OCI-LY7 (cell line): Measurements from ENCODE around the gene ZNF282. TPM values are rescaled to one million over a fixed set of nuclear protein-coding genes. Genes with fewer than 3 reads are reported as not detected.

Experiments used
- BruUV-seq: library from RNA; stranded (reverse); fragments of 400-500 nt; replicated peaks from 2 replicates; lab custom pipeline; 2021; lab: Mats Ljungman, UMichigan
- CTCF ChIA-PET: fragments of 300-600 bp; sonication (Branson Sonifier 250); formaldehyde crosslinking; loops from one replicate; lab custom pipeline; 2022; ENCODE audit warnings: antibody characterized with exemption; ENCODE audit not compliant: unreplicated experiment; lab: Charles Lee
- POLR2A ChIA-PET: fragments of 300-600 bp; sonication (Branson Sonifier 250); formaldehyde crosslinking; loops from one replicate; lab custom pipeline; 2022; ENCODE audit warnings: antibody characterized with exemption; lab: Charles Lee
- DNase-seq: peaks from one replicate; pipeline ENCODE4 v3.0.0-alpha.2; 2015; ENCODE audit warnings: low spot score
- H2AFZ ChIP-seq: fragments of 200-600 bp; sonication (generic), shearing (Covaris generic); 2 replicates; pipeline ENCODE4 v1.6.1; 2014; ENCODE audit warnings: mild to moderate bottlenecking, antibody characterized with exemption, low read length, moderate library complexity
- H3K27ac ChIP-seq: fragments of 200-600 bp; sonication (generic); 2 replicates; pipeline ENCODE4 v1.5.1; 2014; ENCODE audit warnings: mixed run types, low read depth, mild to moderate bottlenecking, moderate library complexity, low read length, inconsistent platforms; ENCODE audit not compliant: poor library complexity, severe bottlenecking
- H3K36me3 ChIP-seq: fragments of 200-600 bp; sonication (generic); 2 replicates; pipeline ENCODE4 v1.6.1; 2014; ENCODE audit warnings: mild to moderate bottlenecking, antibody characterized with exemption, low read length, moderate library complexity, mixed read lengths; ENCODE audit not compliant: insufficient read depth
- H3K4me1 ChIP-seq: fragments of 200-600 bp; sonication (generic); 2 replicates; pipeline ENCODE4 v1.5.1; 2014; ENCODE audit warnings: mild to moderate bottlenecking, low read length; ENCODE audit not compliant: insufficient read depth, poor library complexity, severe bottlenecking
- H3K4me2 ChIP-seq: fragments of 200-600 bp; sonication (generic); 2 replicates; pipeline ENCODE4 v1.6.1; 2014; ENCODE audit warnings: mild to moderate bottlenecking, low read length
- H3K4me3 ChIP-seq: fragments of 200-600 bp; sonication (generic); 2 replicates; pipeline ENCODE4 v1.5.1; 2014; ENCODE audit warnings: mild to moderate bottlenecking, low read depth, low read length; ENCODE audit not compliant: poor library complexity, severe bottlenecking
- H3K79me2 ChIP-seq: fragments of 200-600 bp; sonication (generic); 2 replicates; pipeline ENCODE4 v1.6.1; 2016; ENCODE audit warnings: low read depth, mild to moderate bottlenecking, low read length, moderate library complexity, mixed read lengths; ENCODE audit not compliant: insufficient read depth
- H3K9me2 ChIP-seq: fragments of 200-600 bp; sonication (generic); 2 replicates; pipeline ENCODE4 v1.6.1; 2016; ENCODE audit warnings: mild to moderate bottlenecking, low read length, mixed read lengths; ENCODE audit not compliant: insufficient read depth
- H3K9me3 ChIP-seq: fragments of 200-600 bp; sonication (generic); 2 replicates; pipeline ENCODE4 v1.6.1; 2014; ENCODE audit warnings: mild to moderate bottlenecking, mixed run types, low read length, mixed read lengths
- H4K20me1 ChIP-seq: fragments of 200-600 bp; sonication (generic); 2 replicates; pipeline ENCODE4 v1.6.1; 2014; ENCODE audit warnings: mild to moderate bottlenecking, antibody characterized with exemption, low read length, moderate library complexity, mixed read lengths; ENCODE audit not compliant: insufficient read depth
- CTCF ChIP-seq: fragments of 200-600 bp; sonication (generic); conservative IDR thresholded peaks from 2 replicates; pipeline ENCODE4 v1.5.1; 2014; ENCODE audit warnings: mild to moderate bottlenecking, antibody characterized with exemption, low read length, moderate library complexity, mixed read lengths
- EZH2phosphoT487 ChIP-seq: fragments of 200-600 bp; sonication (generic); IDR thresholded peaks from 2 replicates; pipeline ENCODE4 v1.6.1; 2018; ENCODE audit warnings: low read depth, borderline replicate concordance, mild to moderate bottlenecking, mixed run types, antibody characterized with exemption, low read length, moderate library complexity, mixed read lengths
- intact Hi-C: fragments of 100-400 bp; cut with micrococcal nuclease; formaldehyde crosslinking; loops from one replicate; pipeline ENCODE4 v1.10.0; 2022; ENCODE audit not compliant: unreplicated experiment
- total RNA-seq, 2 experiments: library from RNA; depleted of rRNA in 1 of 2; stranded (reverse); fragments of >200 nt in 1 of 2; shearing (Covaris generic) in 1 of 2; gene quantifications; 2 replicates each; pipeline ENCODE4 v1.2.3, GENCODE V29; 2014 to 2022

ZNF282 gene
- total RNA-seq, 2 experiments from 2014 or later = 15.4 to 26.6 TPM

- Histone ChIP-seq H3K9me3 (no peaks in the 10 kb centered on the region), H3K79me2 (no peaks in the 10 kb centered on the region), H3K4me2 (no peak overlapping the region), H3K27ac (no peak overlapping the region), H3K4me1 (no peaks in the 10 kb centered on the region), H3K9me2 (no peaks in the 10 kb centered on the region), H3K4me3 (no peak overlapping the region), H4K20me1 (no peaks in the 10 kb centered on the region), H2AFZ (no peak overlapping the region), H3K36me3 (peaks cover 80% of the 10 kb centered on the region)
- POLR2A ChIA-PET = interaction anchor here (0.6 to 1.5 kb wide), 6 partner anchors 12 to 176 kb away, joined by 3 to 5 read pairs (median 3); partner anchors contain the start of gene ZNF282
- intact Hi-C loops = no loop called here
- TF ChIP-seq CTCF = no peak
- no peak for TF ChIP-seq EZH2phosphoT487
- no TSS peak for BruUV-seq
- CTCF ChIA-PET = no interaction called here
- no peak for DNase-seq
Observed at GRCh38 chr7:149166630-149167352, 28.6 kb upstream of the ZNF282 start.

- Histone ChIP-seq H2AFZ (no peak overlapping the region), H3K4me3 (no peak overlapping the region), H3K36me3 (peaks cover 75% of the 10 kb centered on the region), H3K79me2 (no peaks in the 10 kb centered on the region), H3K27ac (no peak overlapping the region), H3K4me1 (no peaks in the 10 kb centered on the region), H3K4me2 (no peak overlapping the region), H4K20me1 (no peaks in the 10 kb centered on the region), H3K9me3 (no peaks in the 10 kb centered on the region), H3K9me2 (no peaks in the 10 kb centered on the region)
- POLR2A ChIA-PET = interaction anchor here (0.5 kb wide), 1 partner anchor 1663 kb away, joined by 3 read pairs; no protein-coding TSS in a partner anchor
- CTCF ChIA-PET = no interaction called here
- no TSS peak for BruUV-seq
- no peak for DNase-seq
- no peak for TF ChIP-seq EZH2phosphoT487
- no peak for TF ChIP-seq CTCF
- intact Hi-C loops = no loop called here
Observed at GRCh38 chr7:149171892-149172533, 23.3 kb upstream of the ZNF282 start.

- Histone ChIP-seq H3K27ac (no peak overlapping the region), H2AFZ (no peak overlapping the region), H4K20me1 (no peaks in the 10 kb centered on the region), H3K9me2 (no peaks in the 10 kb centered on the region), H3K4me1 (no peaks in the 10 kb centered on the region), H3K36me3 (peaks cover 75% of the 10 kb centered on the region), H3K4me3 (no peak overlapping the region), H3K9me3 (no peaks in the 10 kb centered on the region), H3K4me2 (no peak overlapping the region), H3K79me2 (no peaks in the 10 kb centered on the region)
- ChIA-PET CTCF (no interaction called here), POLR2A (no interaction called here)
- DNase-seq = no peak
- BruUV-seq = no TSS peak
- TF ChIP-seq EZH2phosphoT487 = no peak
- no peak for TF ChIP-seq CTCF
- intact Hi-C loops = no loop called here
Observed at GRCh38 chr7:149172534-149172920, 22.8 kb upstream of the ZNF282 start.
